Vagina (tissue), 2 donors: ENCODE data around the gene GPR17.

Source experiments
- POLR2A ChIP-seq, 2 donors: fragments of 450-650 bp; IDR thresholded peaks; one replicate each; pipeline ENCODE4 v1.6.1; 2017; ENCODE audit warnings: antibody characterized with exemption in 2 of 2, mild to moderate bottlenecking in 2 of 2, moderate library complexity in 2 of 2
- POLR2AphosphoS5 ChIP-seq, 2 donors: sonication (generic); formaldehyde crosslinking; IDR thresholded peaks; one replicate each; pipeline ENCODE4 v1.9.0; 2017; ENCODE audit warnings: antibody characterized with exemption in 2 of 2, mild to moderate bottlenecking in 2 of 2, low read depth in 1 of 2; ENCODE audit not compliant: insufficient read depth in 1 of 2
- TF ChIP-seq, protein P1 (sequence below), 3 experiments: fragments of 450-650 bp in 2 of 3; fragments of 200-600 bp in 1 of 3; sonication (generic) in 1 of 3; IDR thresholded peaks; one replicate each; pipeline ENCODE4 v1.5.1; 2017 to 2019; ENCODE audit warnings: antibody characterized with exemption in 3 of 3, mild to moderate bottlenecking in 2 of 3, moderate library complexity in 2 of 3

DNA sequence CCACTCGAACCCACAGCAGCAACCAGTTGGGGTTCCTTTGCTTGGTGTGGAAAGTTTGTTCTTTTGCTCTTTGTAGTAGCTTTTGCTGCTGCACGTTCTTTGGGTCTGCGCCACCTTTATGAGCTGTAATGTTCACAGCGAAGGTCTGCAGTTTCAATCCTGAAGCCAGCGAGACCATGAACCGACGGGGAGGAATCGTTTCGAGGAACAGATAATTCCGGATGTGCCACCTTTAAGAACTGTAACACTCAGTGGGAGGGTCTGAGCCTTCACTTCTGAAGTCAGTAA is 14.3 kb downstream of the GPR17 start:
- TF ChIP-seq POLR2A (IDR thresholded peaks at IDR 0.05) (no peak), POLR2AphosphoS5 (IDR thresholded peaks at IDR 0.05; ENCODE audit: insufficient read depth in 1 of 2, low read depth in 1 of 2) (no peak)
- TF ChIP-seq, protein P1, sequence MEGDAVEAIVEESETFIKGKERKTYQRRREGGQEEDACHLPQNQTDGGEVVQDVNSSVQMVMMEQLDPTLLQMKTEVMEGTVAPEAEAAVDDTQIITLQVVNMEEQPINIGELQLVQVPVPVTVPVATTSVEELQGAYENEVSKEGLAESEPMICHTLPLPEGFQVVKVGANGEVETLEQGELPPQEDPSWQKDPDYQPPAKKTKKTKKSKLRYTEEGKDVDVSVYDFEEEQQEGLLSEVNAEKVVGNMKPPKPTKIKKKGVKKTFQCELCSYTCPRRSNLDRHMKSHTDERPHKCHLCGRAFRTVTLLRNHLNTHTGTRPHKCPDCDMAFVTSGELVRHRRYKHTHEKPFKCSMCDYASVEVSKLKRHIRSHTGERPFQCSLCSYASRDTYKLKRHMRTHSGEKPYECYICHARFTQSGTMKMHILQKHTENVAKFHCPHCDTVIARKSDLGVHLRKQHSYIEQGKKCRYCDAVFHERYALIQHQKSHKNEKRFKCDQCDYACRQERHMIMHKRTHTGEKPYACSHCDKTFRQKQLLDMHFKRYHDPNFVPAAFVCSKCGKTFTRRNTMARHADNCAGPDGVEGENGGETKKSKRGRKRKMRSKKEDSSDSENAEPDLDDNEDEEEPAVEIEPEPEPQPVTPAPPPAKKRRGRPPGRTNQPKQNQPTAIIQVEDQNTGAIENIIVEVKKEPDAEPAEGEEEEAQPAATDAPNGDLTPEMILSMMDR (IDR thresholded peaks at IDR 0.05): no peak
